GM21423 (cell line): Measurements from ENCODE around the gene TM4SF5.
"Not testable (repeated sequence)": the region's sequence is repeated elsewhere in the genome, so short reads cannot be mapped to it uniquely, and the experiment has no call there.

Source experiments
- ATAC-seq: cut with Tn5 transposase; IDR thresholded peaks from one replicate; pipeline ENCODE4 v1.9.1; 2021; ENCODE audit warnings: mild to moderate bottlenecking, moderate library complexity; ENCODE audit not compliant: unreplicated experiment

The TM4SF5 gene

GRCh38 chr17:4823373-4824089 is 51.8 kb downstream of the TM4SF5 start:
- ATAC-seq: no peak

GRCh38 chr17:4827399-4827798 is 55.7 kb downstream of the TM4SF5 start:
- ATAC-seq: no peak

GRCh38 chr17:4832829-4833177 is 61.1 kb downstream of the TM4SF5 start:
- not testable (repeated sequence) for ATAC-seq
